Posterior cingulate gyrus (tissue), 11 donors: ENCODE results near the gene QSOX2.

Experiments used
- DNase-seq, 10 donors: peaks; one replicate each; pipeline versions ENCODE4 v3.0.0 to v3.0.0-alpha.2; 2020 to 2021; ENCODE audit warnings: mixed read lengths in 3 of 10
- intact Hi-C: fragments of 100-400 bp; cut with DNase I; formaldehyde crosslinking; loops from one replicate; pipeline ENCODE4 v1.15.1; 2023

Gene QSOX2

GRCh38 chr9:136194540-136194939, 51.1 kb downstream of the QSOX2 start:
- no peak for DNase-seq
- intact Hi-C loops, result no loop called here

GRCh38 chr9:136193891-136194279, 51.7 kb downstream of the QSOX2 start:
- intact Hi-C loops, result no loop called here
- DNase-seq, result peak in 1 of 10 donors; percentile 75

GRCh38 chr9:136193127-136193890, 52.3 kb downstream of the QSOX2 start:
- intact Hi-C loops, result no loop called here
- peak in 1 of 10 donors; percentile 76 for DNase-seq

- peak in 1 of 10 donors; percentile 62 for DNase-seq
- intact Hi-C loops, result no loop called here
Measured at GRCh38 chr9:136192289-136193126, 53.1 kb downstream of the QSOX2 start.

- intact Hi-C loops, result no loop called here
- DNase-seq, result no peak
Measured at GRCh38 chr9:136191960-136192286, 53.7 kb downstream of the QSOX2 start.

GRCh38 chr9:136191099-136191959, 54.3 kb downstream of the QSOX2 start:
- intact Hi-C loops, result no loop called here
- DNase-seq, result peak in 1 of 10 donors; percentile 66

GRCh38 chr9:136190656-136191055, 55.0 kb downstream of the QSOX2 start:
- DNase-seq, result peak in 1 of 10 donors; percentile 63
- intact Hi-C loops, result no loop called here

GRCh38 chr9:136190237-136190601, 55.4 kb downstream of the QSOX2 start:
- intact Hi-C loops, result no loop called here
- peak in 1 of 10 donors; percentile 46 for DNase-seq

- intact Hi-C loops, result no loop called here
- peak in 1 of 10 donors; percentile 73 for DNase-seq
Measured at GRCh38 chr9:136189394-136190236, 56.0 kb downstream of the QSOX2 start.

GRCh38 chr9:136187683-136188586, 57.7 kb downstream of the QSOX2 start:
- DNase-seq, result peak in 1 of 10 donors; percentile 49
- intact Hi-C loops, result no loop called here

- DNase-seq, result peak in 1 of 10 donors; percentile 67
- intact Hi-C loops, result no loop called here
Measured at GRCh38 chr9:136187197-136187596, 58.4 kb downstream of the QSOX2 start.

GRCh38 chr9:136186386-136186785, 59.2 kb downstream of the QSOX2 start:
- intact Hi-C loops, result no loop called here
- peak in 1 of 10 donors; percentile 77 for DNase-seq

GRCh38 chr9:136185596-136186366, 59.8 kb downstream of the QSOX2 start:
- peak in 1 of 10 donors; percentile 72 for DNase-seq
- intact Hi-C loops, result no loop called here

GRCh38 chr9:136185066-136185465, 60.5 kb downstream of the QSOX2 start:
- peak in 1 of 10 donors; percentile 69 for DNase-seq
- intact Hi-C loops, result no loop called here

GRCh38 chr9:136182850-136183422, 62.7 kb downstream of the QSOX2 start:
- DNase-seq, result peak in 1 of 10 donors; percentile 78
- intact Hi-C loops, result no loop called here

GRCh38 chr9:136182420-136182787, 63.2 kb downstream of the QSOX2 start:
- DNase-seq, result no peak
- intact Hi-C loops, result no loop called here

GRCh38 chr9:136181784-136182419, 63.7 kb downstream of the QSOX2 start:
- no peak for DNase-seq
- intact Hi-C loops, result no loop called here
